Measurements from ENCODE around the gene SORCS2.

SORCS2 gene

DNA sequence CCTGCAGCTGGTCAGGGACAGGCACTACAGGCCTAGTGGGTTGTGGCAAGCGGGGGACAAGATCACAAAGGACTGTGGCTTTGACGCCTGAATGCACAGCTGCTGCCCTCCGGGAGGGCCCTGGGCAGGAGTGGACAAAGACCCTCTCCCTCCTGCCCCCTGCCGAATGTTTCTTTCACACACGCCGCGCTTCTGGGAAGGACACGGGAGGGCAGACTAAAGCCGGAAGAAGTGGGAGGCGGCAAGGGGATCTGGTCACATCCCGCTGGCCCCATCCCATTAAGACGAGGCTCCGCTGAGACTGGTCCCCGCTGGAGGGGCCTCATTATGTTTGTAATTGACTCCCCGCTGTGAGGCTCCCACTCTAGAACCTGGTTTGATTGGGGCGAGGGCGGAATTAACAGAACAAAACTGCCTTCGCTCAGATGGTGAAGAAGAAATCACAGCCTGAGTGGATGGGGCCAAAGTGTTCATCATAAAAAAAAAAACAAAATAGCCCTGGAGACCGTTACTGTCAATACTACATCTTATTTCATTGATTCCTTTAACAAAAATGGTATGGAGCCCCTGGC is 280.2 kb downstream of the SORCS2 start:
- TF ChIP-seq SUZ12 (IDR thresholded peaks at IDR 0.05; ENCODE audit: extremely low read depth, insufficient read depth, insufficient read length) (no peak), YY1 (IDR thresholded peaks at IDR 0.05; ENCODE audit: insufficient read depth, insufficient read length) (no peak), ZNF274 (IDR thresholded peaks at IDR 0.05; ENCODE audit: low read depth, low read length) (no peak)
- H3K27me3 ChIP-seq (ENCODE audit: insufficient read depth, insufficient read length): peaks cover 2% of the 10 kb centered on the region
- DNase-seq (ENCODE audit: low read depth, low spot score): no peak
- H3K36me3 ChIP-seq (ENCODE audit: insufficient read depth, insufficient read length, low read length): no peaks in the 10 kb centered on the region
- H3K9me3 ChIP-seq (ENCODE audit: insufficient read depth, low read length): no peaks in the 10 kb centered on the region
- H3K4me1 ChIP-seq (ENCODE audit: insufficient read depth, insufficient read length): peaks cover 21% of the 10 kb centered on the region
- H3K4me3 ChIP-seq (ENCODE audit: insufficient read length, low read depth): no peak overlapping the region
- H3K9ac ChIP-seq (ENCODE audit: insufficient read length, low read depth): peak overlapping the region; percentile 72

GRCh38 chr4:7473081-7473480 is 280.7 kb downstream of the SORCS2 start:
- H3K4me1 ChIP-seq (ENCODE audit: insufficient read depth, insufficient read length): peaks cover 17% of the 10 kb centered on the region
- TF ChIP-seq YY1 (IDR thresholded peaks at IDR 0.05; ENCODE audit: insufficient read depth, insufficient read length): no peak
- TF ChIP-seq ZNF274 (IDR thresholded peaks at IDR 0.05; ENCODE audit: low read depth, low read length): no peak
- H3K27me3 ChIP-seq (ENCODE audit: insufficient read depth, insufficient read length): peaks cover 2% of the 10 kb centered on the region
- no peaks in the 10 kb centered on the region for H3K36me3 ChIP-seq (ENCODE audit: insufficient read depth, insufficient read length, low read length)
- peak overlapping the region; percentile 34 for H3K9ac ChIP-seq (ENCODE audit: insufficient read length, low read depth)
- no peak overlapping the region for H3K4me3 ChIP-seq (ENCODE audit: insufficient read length, low read depth)
- DNase-seq (ENCODE audit: low read depth, low spot score): no peak
- H3K9me3 ChIP-seq (ENCODE audit: insufficient read depth, low read length): no peaks in the 10 kb centered on the region

DNA sequence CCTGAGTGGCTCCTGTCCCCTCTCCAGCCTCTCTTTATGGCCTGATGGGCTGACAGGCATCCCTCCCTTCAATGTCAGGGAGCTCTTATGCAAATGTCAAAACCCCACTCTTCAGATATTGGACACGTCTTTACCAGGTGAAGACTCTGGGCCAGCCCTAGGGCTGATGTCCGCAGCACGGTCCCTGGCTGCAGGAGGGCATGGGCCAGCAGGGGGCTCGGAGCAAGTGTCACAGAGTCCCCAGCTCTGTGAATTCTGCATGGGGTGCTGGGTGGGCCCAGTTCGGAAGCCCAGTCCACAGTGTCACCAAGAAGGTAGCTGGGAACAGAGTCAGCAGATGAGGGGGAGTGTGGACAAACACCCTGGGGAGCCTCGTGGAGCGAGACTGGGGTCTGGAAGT is 282.0 kb downstream of the SORCS2 start:
- H3K27me3 ChIP-seq (ENCODE audit: insufficient read depth, insufficient read length): peaks cover 2% of the 10 kb centered on the region
- H3K4me1 ChIP-seq (ENCODE audit: insufficient read depth, insufficient read length): peaks cover 16% of the 10 kb centered on the region
- DNase-seq (ENCODE audit: low read depth, low spot score): no peak
- no peaks in the 10 kb centered on the region for H3K9me3 ChIP-seq (ENCODE audit: insufficient read depth, low read length)
- H3K4me3 ChIP-seq (ENCODE audit: insufficient read length, low read depth): no peak overlapping the region
- no peak overlapping the region for H3K9ac ChIP-seq (ENCODE audit: insufficient read length, low read depth)
- no peaks in the 10 kb centered on the region for H3K36me3 ChIP-seq (ENCODE audit: insufficient read depth, insufficient read length, low read length)
- no peak for TF ChIP-seq YY1 (IDR thresholded peaks at IDR 0.05; ENCODE audit: insufficient read depth, insufficient read length)
- no peak for TF ChIP-seq SUZ12 (IDR thresholded peaks at IDR 0.05; ENCODE audit: extremely low read depth, insufficient read depth, insufficient read length)
- no peak for TF ChIP-seq ZNF274 (IDR thresholded peaks at IDR 0.05; ENCODE audit: low read depth, low read length)

DNA sequence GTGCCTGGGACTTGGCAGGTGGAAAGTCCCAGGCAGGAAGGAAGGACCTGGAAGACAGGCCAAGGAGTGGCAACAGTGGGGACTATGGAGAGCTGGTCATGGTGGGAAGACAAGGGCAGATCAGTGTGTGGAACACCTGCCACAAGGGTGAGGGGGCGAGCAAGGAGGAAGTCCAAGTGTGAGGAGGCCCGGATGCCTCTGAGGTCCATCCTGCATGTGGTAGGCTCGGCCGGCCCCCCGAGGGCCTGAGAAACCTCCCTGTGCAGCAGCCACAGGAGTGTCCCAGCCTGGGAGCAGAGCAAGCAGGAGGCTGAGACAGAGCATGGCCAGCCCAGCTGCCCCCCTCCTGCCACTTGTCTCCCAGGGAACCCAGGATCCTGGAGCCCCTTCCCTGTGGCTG is 282.9 kb downstream of the SORCS2 start:
- H3K27me3 ChIP-seq (ENCODE audit: insufficient read depth, insufficient read length): peaks cover 2% of the 10 kb centered on the region
- H3K9ac ChIP-seq (ENCODE audit: insufficient read length, low read depth): no peak overlapping the region
- H3K4me3 ChIP-seq (ENCODE audit: insufficient read length, low read depth): no peak overlapping the region
- H3K36me3 ChIP-seq (ENCODE audit: insufficient read depth, insufficient read length, low read length): no peaks in the 10 kb centered on the region
- no peak for DNase-seq (ENCODE audit: low read depth, low spot score)
- no peak for TF ChIP-seq YY1 (IDR thresholded peaks at IDR 0.05; ENCODE audit: insufficient read depth, insufficient read length)
- no peak for TF ChIP-seq SUZ12 (IDR thresholded peaks at IDR 0.05; ENCODE audit: extremely low read depth, insufficient read depth, insufficient read length)
- no peak for TF ChIP-seq ZNF274 (IDR thresholded peaks at IDR 0.05; ENCODE audit: low read depth, low read length)
- peaks cover 16% of the 10 kb centered on the region for H3K4me1 ChIP-seq (ENCODE audit: insufficient read depth, insufficient read length)
- no peaks in the 10 kb centered on the region for H3K9me3 ChIP-seq (ENCODE audit: insufficient read depth, low read length)

- TF ChIP-seq ZNF274 (IDR thresholded peaks at IDR 0.05; ENCODE audit: low read depth, low read length): no peak
- TF ChIP-seq SUZ12 (IDR thresholded peaks at IDR 0.05; ENCODE audit: extremely low read depth, insufficient read depth, insufficient read length): no peak
- TF ChIP-seq YY1 (IDR thresholded peaks at IDR 0.05; ENCODE audit: insufficient read depth, insufficient read length): no peak
- H3K4me1 ChIP-seq (ENCODE audit: insufficient read depth, insufficient read length): peaks cover 12% of the 10 kb centered on the region
- no peak overlapping the region for H3K4me3 ChIP-seq (ENCODE audit: insufficient read length, low read depth)
- no peak overlapping the region for H3K9ac ChIP-seq (ENCODE audit: insufficient read length, low read depth)
- peaks cover 2% of the 10 kb centered on the region for H3K27me3 ChIP-seq (ENCODE audit: insufficient read depth, insufficient read length)
- no peaks in the 10 kb centered on the region for H3K9me3 ChIP-seq (ENCODE audit: insufficient read depth, low read length)
- no peaks in the 10 kb centered on the region for H3K36me3 ChIP-seq (ENCODE audit: insufficient read depth, insufficient read length, low read length)
- no peak for DNase-seq (ENCODE audit: low read depth, low spot score)
Measured at GRCh38 chr4:7476820-7477219, 284.5 kb downstream of the SORCS2 start.

- H3K9ac ChIP-seq (ENCODE audit: insufficient read length, low read depth): no peak overlapping the region
- H3K4me3 ChIP-seq (ENCODE audit: insufficient read length, low read depth): no peak overlapping the region
- no peaks in the 10 kb centered on the region for H3K27me3 ChIP-seq (ENCODE audit: insufficient read depth, insufficient read length)
- no peaks in the 10 kb centered on the region for H3K9me3 ChIP-seq (ENCODE audit: insufficient read depth, low read length)
- no peak for TF ChIP-seq ZNF274 (IDR thresholded peaks at IDR 0.05; ENCODE audit: low read depth, low read length)
- no peak for TF ChIP-seq YY1 (IDR thresholded peaks at IDR 0.05; ENCODE audit: insufficient read depth, insufficient read length)
- TF ChIP-seq SUZ12 (IDR thresholded peaks at IDR 0.05; ENCODE audit: extremely low read depth, insufficient read depth, insufficient read length): no peak
- DNase-seq (ENCODE audit: low read depth, low spot score): no peak
- H3K36me3 ChIP-seq (ENCODE audit: insufficient read depth, insufficient read length, low read length): no peaks in the 10 kb centered on the region
- peaks cover 3% of the 10 kb centered on the region for H3K4me1 ChIP-seq (ENCODE audit: insufficient read depth, insufficient read length)
Measured at GRCh38 chr4:7477695-7478094, 285.4 kb downstream of the SORCS2 start.

DNA sequence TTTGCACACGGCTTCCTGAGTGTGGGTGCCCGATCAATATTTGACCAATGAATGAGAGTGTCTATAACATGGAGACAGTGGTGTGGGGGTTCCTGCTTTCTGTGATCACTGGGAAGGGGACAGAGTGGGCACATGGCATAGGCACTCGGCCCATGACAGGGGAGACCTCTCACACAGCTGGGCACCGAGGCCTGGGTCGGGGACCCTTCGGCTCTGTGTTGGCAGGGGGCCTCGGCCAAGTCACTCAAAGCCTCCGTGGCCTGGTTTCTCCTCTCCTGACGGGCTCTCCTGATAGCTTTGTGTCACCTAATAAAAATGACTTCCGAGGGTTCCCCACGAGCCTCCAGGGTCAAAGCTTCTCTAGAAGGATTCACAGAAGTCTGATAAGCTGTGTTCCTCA is 286.3 kb downstream of the SORCS2 start:
- Histone ChIP-seq H3K27me3 (ENCODE audit: insufficient read depth, insufficient read length) (no peaks in the 10 kb centered on the region), H3K4me3 (ENCODE audit: insufficient read length, low read depth) (no peak overlapping the region), H3K4me1 (ENCODE audit: insufficient read depth, insufficient read length) (peaks cover under 1% of the 10 kb centered on the region), H3K9me3 (ENCODE audit: insufficient read depth, low read length) (no peaks in the 10 kb centered on the region), H3K36me3 (ENCODE audit: insufficient read depth, insufficient read length, low read length) (no peaks in the 10 kb centered on the region), H3K9ac (ENCODE audit: insufficient read length, low read depth) (no peak overlapping the region)
- DNase-seq (ENCODE audit: low read depth, low spot score): no peak
- TF ChIP-seq SUZ12 (IDR thresholded peaks at IDR 0.05; ENCODE audit: extremely low read depth, insufficient read depth, insufficient read length): no peak

GRCh38 chr4:7480423-7480822 is 288.1 kb downstream of the SORCS2 start:
- Histone ChIP-seq H3K27me3 (ENCODE audit: insufficient read depth, insufficient read length) (no peaks in the 10 kb centered on the region), H3K9me3 (ENCODE audit: insufficient read depth, low read length) (no peaks in the 10 kb centered on the region), H3K9ac (ENCODE audit: insufficient read length, low read depth) (no peak overlapping the region), H3K4me3 (ENCODE audit: insufficient read length, low read depth) (no peak overlapping the region), H3K4me1 (ENCODE audit: insufficient read depth, insufficient read length) (peaks cover 6% of the 10 kb centered on the region), H3K36me3 (ENCODE audit: insufficient read depth, insufficient read length, low read length) (no peaks in the 10 kb centered on the region)
- DNase-seq (ENCODE audit: low read depth, low spot score): no peak
- TF ChIP-seq ZNF274 (IDR thresholded peaks at IDR 0.05; ENCODE audit: low read depth, low read length): no peak
- TF ChIP-seq YY1 (IDR thresholded peaks at IDR 0.05; ENCODE audit: insufficient read depth, insufficient read length): no peak
